Tibial nerve (tissue), 4 donors: Measurements from ENCODE around the gene RBM19. TPM values are rescaled to one million over a fixed set of nuclear protein-coding genes. Genes with fewer than 3 reads are reported as not detected.

ENCODE experiments used
- DNase-seq, 2 donors: peaks; one replicate each; pipeline ENCODE4 v3.0.0-alpha.2; 2019; ENCODE audit warnings: low spot score in 2 of 2
- H3K27ac ChIP-seq, 4 donors: fragments of 200-600 bp; sonication (generic) in 3 of 4; one replicate each; pipeline ENCODE4 v1.5.1; 2017 to 2019; ENCODE audit warnings: mild to moderate bottlenecking in 1 of 4
- H3K27me3 ChIP-seq, 2 donors: fragments of 200-600 bp; sonication (generic) in 1 of 2; one replicate each; pipeline versions ENCODE4 v1.5.1 to v1.6.0; 2017 to 2019
- H3K36me3 ChIP-seq, 3 donors: fragments of 200-600 bp; sonication (generic); one replicate each; pipeline ENCODE4 v1.5.1; 2018 to 2019
- H3K4me1 ChIP-seq, 4 donors: fragments of 200-600 bp; sonication (generic) in 3 of 4; one replicate each; pipeline ENCODE4 v1.5.1; 2017 to 2019
- H3K4me3 ChIP-seq, 4 donors: fragments of 200-600 bp; sonication (generic) in 3 of 4; one replicate each; pipeline ENCODE4 v1.5.1; 2017 to 2019; ENCODE audit warnings: mild to moderate bottlenecking in 1 of 4, moderate library complexity in 1 of 4
- H3K9me3 ChIP-seq, 4 donors: fragments of 200-600 bp; sonication (generic) in 3 of 4; one replicate each; pipeline ENCODE4 v1.5.1; 2017 to 2019
- CTCF ChIP-seq, 5 experiments: fragments of 200-600 bp in 3 of 5; fragments of 450-650 bp in 2 of 5; sonication (generic) in 3 of 5; IDR thresholded peaks; one replicate each; pipeline ENCODE4 v1.5.1; 2016 to 2019; ENCODE audit warnings: antibody characterized with exemption in 5 of 5, mild to moderate bottlenecking in 3 of 5, moderate library complexity in 2 of 5
- EP300 ChIP-seq, 2 donors: sonication (generic); formaldehyde crosslinking; IDR thresholded peaks; one replicate each; pipeline ENCODE4 v1.6.1; 2017; ENCODE audit warnings: antibody characterized with exemption in 2 of 2, mild to moderate bottlenecking in 1 of 2
- POLR2A ChIP-seq, 2 donors: fragments of 450-650 bp; IDR thresholded peaks; one replicate each; pipeline ENCODE4 v1.6.1; 2017; ENCODE audit warnings: antibody characterized with exemption in 2 of 2, mild to moderate bottlenecking in 2 of 2, moderate library complexity in 2 of 2
- WGBS, 2 donors: methylation state at CpG; one replicate each; pipeline ENCODE4 v1.1.5; 2018; 5-methylcytosine and 5-hydroxymethylcytosine counted together
- total RNA-seq, 4 donors: library from RNA; depleted of rRNA; stranded (reverse); fragments of >200 nt; gene quantifications; one replicate each; pipeline ENCODE4 v1.1.0, GENCODE V29; 2016

The RBM19 gene
- total RNA-seq, 4 donors from 2014 or later, result 32.0 to 57.9 (median 38.9) TPM

DNA sequence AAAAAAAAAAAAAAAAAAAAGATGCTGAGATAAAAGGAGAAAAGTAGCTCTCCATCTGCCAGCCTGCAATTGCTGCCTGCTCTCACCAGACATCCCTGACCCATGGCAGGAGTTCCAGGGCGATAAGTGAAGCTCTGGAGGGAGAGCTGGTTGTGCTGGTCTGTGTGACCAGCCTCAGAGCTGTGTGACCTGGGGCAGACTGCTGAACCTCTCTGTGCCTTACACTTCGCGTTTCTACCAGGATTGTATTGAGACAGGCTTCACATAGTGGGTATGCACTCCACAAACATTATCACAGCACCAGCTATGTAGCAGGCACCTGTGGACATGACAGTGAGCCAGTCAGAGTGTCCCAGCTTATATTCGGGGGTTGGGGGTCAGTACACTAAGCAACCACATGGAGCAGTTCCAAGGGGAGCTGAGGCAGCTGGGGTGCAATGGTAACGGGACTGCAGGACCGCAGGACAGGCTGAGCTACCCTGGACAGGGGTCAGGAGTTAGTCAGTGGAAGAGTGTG is 57.5 kb downstream of the RBM19 start:
- WGBS, 2 donors, result 90 to 92% methylated on average over 4 to 6 of the region's 6 CpGs
- Histone ChIP-seq H3K27me3 (no peaks in the 10 kb centered on the region), H3K27ac (no peak overlapping the region), H3K4me3 (no peak overlapping the region), H3K4me1 (no peaks in the 10 kb centered on the region), H3K36me3 (peaks cover 0 to 95% (median 13%) of the 10 kb centered on the region in 3 donors), H3K9me3 (no peaks in the 10 kb centered on the region)
- DNase-seq, result no peak
- TF ChIP-seq EP300 (IDR thresholded peaks at IDR 0.05), result no peak
- TF ChIP-seq POLR2A (IDR thresholded peaks at IDR 0.05), result no peak
- no peak for TF ChIP-seq CTCF (IDR thresholded peaks at IDR 0.05)

DNA sequence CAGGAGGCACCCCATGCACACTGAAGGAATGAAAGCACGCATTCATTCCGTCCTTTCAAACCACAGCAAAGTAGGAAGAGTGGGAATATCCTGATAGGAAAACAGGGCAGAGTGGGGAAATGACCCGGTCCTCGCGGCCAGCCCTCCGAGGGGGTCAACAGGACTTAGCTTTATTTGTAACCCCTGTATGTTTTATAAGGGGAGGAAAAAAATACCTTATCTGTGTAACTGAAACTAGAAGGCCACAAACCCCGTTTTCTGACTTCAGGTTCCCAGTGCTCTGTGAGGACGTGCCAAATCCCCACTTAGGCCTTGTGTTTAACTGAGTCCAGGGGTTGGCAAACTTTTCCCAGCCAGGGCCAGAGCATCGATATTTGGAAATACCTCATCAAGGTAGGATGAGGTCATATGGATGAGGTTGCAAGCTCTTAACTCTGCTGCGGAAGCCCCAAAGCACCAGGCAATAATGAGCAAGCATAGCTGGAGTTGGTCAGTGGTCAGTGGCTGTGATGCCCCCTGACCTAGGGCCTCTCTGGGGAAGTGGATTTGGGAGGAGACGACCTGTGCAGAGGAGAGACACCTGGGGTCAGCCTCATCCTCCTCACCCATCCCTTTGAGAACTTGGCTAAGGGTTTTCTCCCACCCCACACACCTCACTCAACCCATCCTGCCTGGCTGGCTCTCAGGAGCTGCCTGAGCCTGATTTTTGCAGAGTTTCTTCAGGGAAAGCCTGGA is 58.5 kb downstream of the RBM19 start:
- peaks cover 0 to 92% (median 13%) of the 10 kb centered on the region in 3 donors for H3K36me3 ChIP-seq

GRCh38 chr12:113906411-113907200 is 59.5 kb downstream of the RBM19 start:
- Histone ChIP-seq H3K36me3 (peaks cover 0 to 90% (median 8%) of the 10 kb centered on the region in 3 donors), H3K4me3 (no peak overlapping the region)
- 92 to 93% methylated on average over 19 of the region's 19 CpGs for WGBS, 2 donors

More for the DNA sequence above, 58.5 kb downstream of the RBM19 start:
- Histone ChIP-seq H3K4me3 (no peak overlapping the region), H3K27me3 (no peaks in the 10 kb centered on the region), H3K4me1 (no peaks in the 10 kb centered on the region), H3K9me3 (no peaks in the 10 kb centered on the region), H3K27ac (no peak overlapping the region)
- DNase-seq, result no peak
- 91 to 92% methylated on average over 11 of the region's 11 CpGs for WGBS, 2 donors
- TF ChIP-seq EP300 (IDR thresholded peaks at IDR 0.05), result no peak
- TF ChIP-seq CTCF (IDR thresholded peaks at IDR 0.05), result no peak
- no peak for TF ChIP-seq POLR2A (IDR thresholded peaks at IDR 0.05)

DNA sequence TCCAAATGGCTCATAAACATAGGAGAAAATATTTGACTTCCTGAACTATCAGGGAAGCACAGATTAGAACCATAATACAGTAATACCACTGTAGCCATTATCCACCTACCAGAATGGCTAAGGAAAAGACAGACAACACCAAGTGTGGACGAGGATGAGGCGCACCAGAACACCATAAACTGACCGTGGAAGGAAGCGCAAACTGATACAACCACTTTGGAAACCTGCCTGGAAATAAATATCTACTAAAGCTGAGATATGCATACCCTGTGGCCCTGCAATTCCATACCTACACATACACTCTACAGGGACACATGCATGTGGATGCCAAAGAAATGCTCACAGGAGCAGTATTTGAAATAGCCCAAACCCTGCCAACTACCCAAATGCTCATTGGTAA is 60.3 kb downstream of the RBM19 start:
- H3K27ac ChIP-seq, result no peak overlapping the region
- no peak for DNase-seq
- TF ChIP-seq EP300 (IDR thresholded peaks at IDR 0.05) (no peak), POLR2A (IDR thresholded peaks at IDR 0.05) (no peak), CTCF (IDR thresholded peaks at IDR 0.05) (no peak)
- H3K9me3 ChIP-seq, result no peaks in the 10 kb centered on the region
- H3K36me3 ChIP-seq, result peaks cover 0 to 86% (median 6%) of the 10 kb centered on the region in 3 donors
- WGBS, 2 donors, result 91 to 93% methylated on average over 4 of the region's 4 CpGs
- no peaks in the 10 kb centered on the region for H3K27me3 ChIP-seq
- peaks cover 0 to 4% (median 0%) of the 10 kb centered on the region in 4 donors for H3K4me1 ChIP-seq
- H3K4me3 ChIP-seq, result no peak overlapping the region

More at GRCh38 chr12:113906411-113907200, 59.5 kb downstream of the RBM19 start:
- TF ChIP-seq EP300 (IDR thresholded peaks at IDR 0.05) (no peak), POLR2A (IDR thresholded peaks at IDR 0.05) (no peak), CTCF (IDR thresholded peaks at IDR 0.05) (no peak)
- no peaks in the 10 kb centered on the region for H3K9me3 ChIP-seq
- H3K4me1 ChIP-seq, result no peaks in the 10 kb centered on the region
- no peaks in the 10 kb centered on the region for H3K27me3 ChIP-seq
- no peak overlapping the region for H3K27ac ChIP-seq
- no peak for DNase-seq
